ENCODE measurements around the gene ZNF260.

- no peak for TF ChIP-seq ZFX (IDR thresholded peaks at IDR 0.05)
- no peak for TF ChIP-seq SP1 (IDR thresholded peaks at IDR 0.05; ENCODE audit: low read depth)
- TF ChIP-seq ZBTB33 (IDR thresholded peaks at IDR 0.05; ENCODE audit: extremely low read depth, insufficient replicate concordance, low read length), result no peak
- no peak for TF ChIP-seq CTCF (IDR thresholded peaks at IDR 0.05 in 2 of 3, conservative IDR thresholded peaks at IDR 0.05 in 1 of 3; ENCODE audit: borderline replicate concordance in 1 of 3, insufficient read depth in 1 of 3, low read depth in 2 of 3, low read length in 2 of 3)
- no peak for TF ChIP-seq MAX (IDR thresholded peaks at IDR 0.05)
- TF ChIP-seq POLR2A (IDR thresholded peaks at IDR 0.05; ENCODE audit: borderline replicate concordance, extremely low read depth, insufficient read depth, insufficient read length), result no peak
- TF ChIP-seq ATF3 (IDR thresholded peaks at IDR 0.05), result no peak
- TF ChIP-seq EZH2 (IDR thresholded peaks at IDR 0.05), result no peak
- no peak for TF ChIP-seq CEBPB (IDR thresholded peaks at IDR 0.05; ENCODE audit: low read depth)
- TF ChIP-seq YY1 (IDR thresholded peaks at IDR 0.05; ENCODE audit: extremely low read depth, insufficient replicate concordance, low read depth, low read length), result no peak
- TF ChIP-seq ELF1 (IDR thresholded peaks at IDR 0.05; ENCODE audit: borderline replicate concordance, low read depth), result no peak
- no peak for TF ChIP-seq SIN3A (IDR thresholded peaks at IDR 0.05; ENCODE audit: low read depth)
Measured at GRCh38 chr19:36482876-36483275, 45.2 kb downstream of the ZNF260 start.
